Uterus (tissue), 4 donors: ENCODE data around the gene M1AP. TPM values are rescaled to one million over a fixed set of nuclear protein-coding genes. Genes with fewer than 3 reads are reported as not detected.

ENCODE experiments used
- DNase-seq, 2 donors: peaks; one replicate each; pipeline ENCODE4 v3.0.0-alpha.2; 2019 to 2020
- H3K27ac ChIP-seq, 2 donors: fragments of 200-600 bp; sonication (generic); 1 replicate in 1 of 2; 2 replicates in 1 of 2; pipeline ENCODE4 v1.5.1; 2016 to 2018
- H3K27me3 ChIP-seq, 2 donors: fragments of 200-600 bp; sonication (generic); one replicate each; pipeline ENCODE4 v1.5.1; 2018 to 2019; ENCODE audit warnings: control low read depth in 1 of 2
- H3K36me3 ChIP-seq, 2 donors: fragments of 200-600 bp; sonication (generic); one replicate each; pipeline ENCODE4 v1.5.1; 2019; ENCODE audit warnings: control low read depth in 1 of 2
- H3K4me1 ChIP-seq, 2 donors: fragments of 200-600 bp; sonication (generic); one replicate each; pipeline ENCODE4 v1.5.1; 2018 to 2019; ENCODE audit warnings: control low read depth in 1 of 2
- H3K4me3 ChIP-seq, 2 donors: fragments of 200-600 bp; sonication (generic); 1 replicate in 1 of 2; 2 replicates in 1 of 2; pipeline ENCODE4 v1.5.1; 2018 to 2019; ENCODE audit warnings: mild to moderate bottlenecking in 1 of 2
- H3K9me3 ChIP-seq, 2 donors: fragments of 200-600 bp; sonication (generic); one replicate each; pipeline ENCODE4 v1.5.1; 2019; ENCODE audit warnings: control low read depth in 1 of 2
- CTCF ChIP-seq, 4 experiments: fragments of 200-600 bp in 2 of 4; fragments of 450-650 bp in 2 of 4; sonication (generic) in 2 of 4; IDR thresholded peaks; one replicate each; pipeline ENCODE4 v1.5.1; 2016 to 2019; ENCODE audit warnings: antibody characterized with exemption in 4 of 4, mild to moderate bottlenecking in 2 of 4, moderate library complexity in 1 of 4
- POLR2A ChIP-seq, 2 donors: fragments of 450-650 bp; IDR thresholded peaks; one replicate each; pipeline ENCODE4 v1.6.1; 2016; ENCODE audit warnings: antibody characterized with exemption in 2 of 2, mild to moderate bottlenecking in 1 of 2, moderate library complexity in 1 of 2
- intact Hi-C: fragments of 100-400 bp; cut with DNase I; formaldehyde crosslinking; loops from one replicate; pipeline ENCODE4 v1.15.1; 2023; ENCODE audit warnings: low total_unique reads
- total RNA-seq, 4 donors: library from RNA; depleted of rRNA in 3 of 4; stranded (reverse); fragments of >200 nt in 3 of 4; gene quantifications; one replicate each; pipeline versions ENCODE4 v1.1.0 to v1.2.4, GENCODE V29; 2014 to 2023
- donor health status: DM: yes; HTN: yes; CAD: no.

The M1AP gene
- total RNA-seq, 4 donors from 2014 or later: 0.49 to 0.76 TPM; not detected in 2

GRCh38 chr2:74533464-74533863 is 114.7 kb downstream of the M1AP start:
- Histone ChIP-seq H3K27ac (no peak overlapping the region), H3K9me3 (no peaks in the 10 kb centered on the region), H3K36me3 (no peaks in the 10 kb centered on the region), H3K4me3 (no peak overlapping the region), H3K4me1 (peaks cover 0 to 7% of the 10 kb centered on the region in 2 donors), H3K27me3 (no peaks in the 10 kb centered on the region)
- intact Hi-C loops: no loop called here
- TF ChIP-seq CTCF (IDR thresholded peaks at IDR 0.05) (no peak), POLR2A (IDR thresholded peaks at IDR 0.05) (no peak)
- DNase-seq: no peak

- Histone ChIP-seq H3K4me1 (peaks cover 0 to 8% of the 10 kb centered on the region in 2 donors), H3K4me3 (no peak overlapping the region), H3K36me3 (no peaks in the 10 kb centered on the region), H3K27me3 (no peaks in the 10 kb centered on the region), H3K9me3 (no peaks in the 10 kb centered on the region), H3K27ac (no peak overlapping the region)
- DNase-seq: no peak
- intact Hi-C loops: no loop called here
- TF ChIP-seq CTCF (IDR thresholded peaks at IDR 0.05): no peak
- TF ChIP-seq POLR2A (IDR thresholded peaks at IDR 0.05): no peak
Observed at GRCh38 chr2:74532222-74532621, 115.9 kb downstream of the M1AP start.

GRCh38 chr2:74531666-74532065 is 116.5 kb downstream of the M1AP start:
- no peak for TF ChIP-seq POLR2A (IDR thresholded peaks at IDR 0.05)
- TF ChIP-seq CTCF (IDR thresholded peaks at IDR 0.05): no peak
- intact Hi-C loops: no loop called here
- DNase-seq: no peak

GRCh38 chr2:74530239-74531187 is 117.6 kb downstream of the M1AP start:
- no peaks in the 10 kb centered on the region for H3K36me3 ChIP-seq

More at GRCh38 chr2:74531666-74532065, 116.5 kb downstream of the M1AP start:
- H3K27me3 ChIP-seq: no peaks in the 10 kb centered on the region
- no peak overlapping the region for H3K4me3 ChIP-seq
- peak overlapping the region in 1 of 2 donors; percentile 7 for H3K27ac ChIP-seq
- H3K9me3 ChIP-seq: no peaks in the 10 kb centered on the region
- no peaks in the 10 kb centered on the region for H3K36me3 ChIP-seq
- H3K4me1 ChIP-seq: peaks cover 0 to 8% of the 10 kb centered on the region in 2 donors

More at GRCh38 chr2:74530239-74531187, 117.6 kb downstream of the M1AP start:
- H3K9me3 ChIP-seq: no peaks in the 10 kb centered on the region
- intact Hi-C loops: no loop called here
- H3K27ac ChIP-seq: peak overlapping the region; percentile 61 to 88
- H3K4me1 ChIP-seq: peaks cover 0 to 8% of the 10 kb centered on the region in 2 donors
- no peaks in the 10 kb centered on the region for H3K27me3 ChIP-seq
- peak in 1 of 2 donors; percentile 38 for DNase-seq
- TF ChIP-seq POLR2A (IDR thresholded peaks at IDR 0.05) (no peak), CTCF (IDR thresholded peaks at IDR 0.05) (no peak)
- peak overlapping the region; percentile 69 to 84 for H3K4me3 ChIP-seq
